HG03520 (cell line): ENCODE measurements around the gene CIB2.

Experiments used
- ATAC-seq: cut with Tn5 transposase; IDR thresholded peaks from one replicate; pipeline ENCODE4 v1.9.1; 2021; ENCODE audit warnings: mild to moderate bottlenecking, moderate library complexity; ENCODE audit not compliant: unreplicated experiment

CIB2 gene

GRCh38 chr15:78109156-78109555 lies 22.1 kb downstream of the CIB2 start:
- ATAC-seq = no peak

GRCh38 chr15:78108300-78109084 lies 22.8 kb downstream of the CIB2 start:
- ATAC-seq = no peak

GRCh38 chr15:78107471-78107870 lies 23.8 kb downstream of the CIB2 start:
- ATAC-seq = no peak

GRCh38 chr15:78105476-78106241 lies 25.6 kb downstream of the CIB2 start:
- ATAC-seq = no peak

GRCh38 chr15:78104566-78105475 lies 26.4 kb downstream of the CIB2 start:
- no peak for ATAC-seq

GRCh38 chr15:78104119-78104479 lies 27.1 kb downstream of the CIB2 start:
- ATAC-seq = no peak

- peak; percentile 72 for ATAC-seq
These were observed 27.7 kb downstream of the CIB2 start for GRCh38 chr15:78103406-78104118.

- no peak for ATAC-seq
These were observed 28.5 kb downstream of the CIB2 start for GRCh38 chr15:78102741-78103140.

- ATAC-seq = no peak
These were observed 29.0 kb downstream of the CIB2 start for GRCh38 chr15:78102211-78102610.

- ATAC-seq = no peak
These were observed 29.7 kb downstream of the CIB2 start for GRCh38 chr15:78101423-78102105.

GRCh38 chr15:78100886-78101285 lies 30.4 kb downstream of the CIB2 start:
- ATAC-seq = no peak

GRCh38 chr15:78098131-78098755 lies 33.0 kb downstream of the CIB2 start:
- ATAC-seq = no peak

- no peak for ATAC-seq
These were observed 33.6 kb downstream of the CIB2 start for GRCh38 chr15:78097667-78098066.

- ATAC-seq = no peak
These were observed 37.8 kb downstream of the CIB2 start for GRCh38 chr15:78093242-78094020.

GRCh38 chr15:78092261-78093041 lies 38.8 kb downstream of the CIB2 start, which contains the start of gene SH2D7:
TSS of gene SH2D7 (plus strand) at chr15:78092561. CDS start at chr15:78092585, 24 bp downstream.
- no peak for ATAC-seq

- no peak for ATAC-seq
These were observed 40.7 kb downstream of the CIB2 start for GRCh38 chr15:78090422-78091063.

- ATAC-seq = no peak
These were observed 42.5 kb downstream of the CIB2 start for GRCh38 chr15:78088773-78089080.
